Vagina (tissue), 2 donors: ENCODE data around the gene ADSS2.

Experiments
- POLR2AphosphoS5 ChIP-seq, 2 donors: sonication (generic); formaldehyde crosslinking; IDR thresholded peaks; one replicate each; pipeline ENCODE4 v1.9.0; 2017; ENCODE audit warnings: antibody characterized with exemption in 2 of 2, mild to moderate bottlenecking in 2 of 2, low read depth in 1 of 2; ENCODE audit not compliant: insufficient read depth in 1 of 2
- TF ChIP-seq, protein P1 (sequence below), 3 experiments: fragments of 450-650 bp in 2 of 3; fragments of 200-600 bp in 1 of 3; sonication (generic) in 1 of 3; IDR thresholded peaks; one replicate each; pipeline ENCODE4 v1.5.1; 2017 to 2019; ENCODE audit warnings: antibody characterized with exemption in 3 of 3, mild to moderate bottlenecking in 2 of 3, moderate library complexity in 2 of 3

DNA sequence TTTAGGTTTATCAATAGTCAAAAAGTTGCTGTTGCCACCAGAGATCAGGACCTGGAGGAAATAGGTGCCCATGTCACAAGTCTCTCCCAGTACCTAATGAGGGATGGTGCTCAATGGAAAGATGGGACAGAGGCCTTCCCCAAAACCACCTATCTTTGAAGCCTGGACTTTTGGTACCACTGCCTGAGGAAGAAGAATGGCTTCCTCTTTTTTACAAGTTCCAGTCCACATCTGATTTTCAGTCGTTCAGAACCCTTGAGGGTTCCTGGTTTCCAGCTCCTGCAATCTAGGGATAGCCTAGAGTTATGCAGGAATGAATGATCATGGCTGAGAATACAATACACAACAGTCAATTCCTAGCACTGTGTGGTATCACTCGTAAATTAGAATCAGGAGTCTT, 15.0 kb upstream of the ADSS2 start:
- TF ChIP-seq, protein P1, sequence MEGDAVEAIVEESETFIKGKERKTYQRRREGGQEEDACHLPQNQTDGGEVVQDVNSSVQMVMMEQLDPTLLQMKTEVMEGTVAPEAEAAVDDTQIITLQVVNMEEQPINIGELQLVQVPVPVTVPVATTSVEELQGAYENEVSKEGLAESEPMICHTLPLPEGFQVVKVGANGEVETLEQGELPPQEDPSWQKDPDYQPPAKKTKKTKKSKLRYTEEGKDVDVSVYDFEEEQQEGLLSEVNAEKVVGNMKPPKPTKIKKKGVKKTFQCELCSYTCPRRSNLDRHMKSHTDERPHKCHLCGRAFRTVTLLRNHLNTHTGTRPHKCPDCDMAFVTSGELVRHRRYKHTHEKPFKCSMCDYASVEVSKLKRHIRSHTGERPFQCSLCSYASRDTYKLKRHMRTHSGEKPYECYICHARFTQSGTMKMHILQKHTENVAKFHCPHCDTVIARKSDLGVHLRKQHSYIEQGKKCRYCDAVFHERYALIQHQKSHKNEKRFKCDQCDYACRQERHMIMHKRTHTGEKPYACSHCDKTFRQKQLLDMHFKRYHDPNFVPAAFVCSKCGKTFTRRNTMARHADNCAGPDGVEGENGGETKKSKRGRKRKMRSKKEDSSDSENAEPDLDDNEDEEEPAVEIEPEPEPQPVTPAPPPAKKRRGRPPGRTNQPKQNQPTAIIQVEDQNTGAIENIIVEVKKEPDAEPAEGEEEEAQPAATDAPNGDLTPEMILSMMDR (IDR thresholded peaks at IDR 0.05) = no peak
- TF ChIP-seq POLR2AphosphoS5 (IDR thresholded peaks at IDR 0.05; ENCODE audit: insufficient read depth in 1 of 2, low read depth in 1 of 2) = no peak
